ENCODE data around the gene GABARAPL2.

The GABARAPL2 gene

GRCh38 chr16:75621170-75621477, 54.9 kb downstream of the GABARAPL2 start:
- no peak overlapping the region for H4K91ac ChIP-seq (ENCODE audit: low read length)
- no peak overlapping the region for H3K18ac ChIP-seq (ENCODE audit: low read depth in 1 of 2, low read length in 2 of 2)
- no peak overlapping the region for H2AFZ ChIP-seq (ENCODE audit: low read depth, low read length)
- no peak overlapping the region for H3K23ac ChIP-seq (ENCODE audit: low read length in 2 of 2)
- peak; percentile 63 for DNase-seq
- H3K27ac ChIP-seq (ENCODE audit: low read length, poor library complexity, severe bottlenecking) = no peak overlapping the region
- no peak overlapping the region for H2BK5ac ChIP-seq (ENCODE audit: low read depth, low read length, poor library complexity, severe bottlenecking)
- no peak overlapping the region for H3K14ac ChIP-seq (ENCODE audit: low read length in 2 of 2)
- WGBS = 0% methylated on average over 1 of the region's 2 CpGs
- H3K79me1 ChIP-seq (replicated peaks; ENCODE audit: low read length, poor library complexity, severe bottlenecking) = peaks cover 17% of the 10 kb centered on the region
- H3K9ac ChIP-seq (ENCODE audit: low read length) = peak overlapping the region; percentile 95
- H3K9me3 ChIP-seq (ENCODE audit: control insufficient read depth, low read length) = no peaks in the 10 kb centered on the region
- no peak overlapping the region for H4K8ac ChIP-seq (ENCODE audit: low read length)
- no peak overlapping the region for H2AK5ac ChIP-seq (ENCODE audit: low read length, severe bottlenecking)
- peaks cover 25 to 52% of the 10 kb centered on the region in 2 experiments for H3K36me3 ChIP-seq (ENCODE audit: control insufficient read depth in 1 of 2, insufficient read depth in 2 of 2, low read depth in 1 of 2, low read length in 2 of 2)
- H3K4me3 ChIP-seq (ENCODE audit: insufficient read depth in 1 of 2, low read depth in 1 of 2, low read length in 2 of 2) = peak overlapping the region in 1 of 2 experiments; percentile 93
- H2BK15ac ChIP-seq (ENCODE audit: low read depth, poor library complexity, severe bottlenecking) = no peak overlapping the region
- H2BK12ac ChIP-seq (ENCODE audit: low read length in 2 of 2) = no peak overlapping the region
- H3K4me1 ChIP-seq (ENCODE audit: control insufficient read depth, insufficient read depth, low read depth, low read length) = peaks cover 10% of the 10 kb centered on the region
- H3K27me3 ChIP-seq (ENCODE audit: control insufficient read depth in 1 of 2, insufficient read depth in 1 of 2, low read length in 2 of 2) = no peaks in the 10 kb centered on the region
- H3K4me2 ChIP-seq (ENCODE audit: low read length, poor library complexity, severe bottlenecking) = no peak overlapping the region
- H2BK120ac ChIP-seq (ENCODE audit: low read depth, low read length) = no peak overlapping the region
- no peak overlapping the region for H3K4ac ChIP-seq (ENCODE audit: low read depth in 1 of 2, low read length in 2 of 2)

- Histone ChIP-seq H3K36me3 (ENCODE audit: control insufficient read depth in 1 of 2, insufficient read depth in 2 of 2, low read depth in 1 of 2, low read length in 2 of 2) (peaks cover 30 to 52% of the 10 kb centered on the region in 2 experiments), H3K9ac (ENCODE audit: low read length) (peak within 1 kb of the TSS; percentile 95), H3K79me1 (replicated peaks; ENCODE audit: low read length, poor library complexity, severe bottlenecking) (peaks cover 18% of the 10 kb centered on the region), H2BK5ac (ENCODE audit: low read depth, low read length, poor library complexity, severe bottlenecking) (no peak within 1 kb of the TSS), H3K14ac (ENCODE audit: low read length in 2 of 2) (no peak within 1 kb of the TSS), H3K18ac (ENCODE audit: low read depth in 1 of 2, low read length in 2 of 2) (peak within 1 kb of the TSS; percentile 89 to 91), H3K27me3 (ENCODE audit: control insufficient read depth in 1 of 2, insufficient read depth in 1 of 2, low read length in 2 of 2) (no peaks in the 10 kb centered on the region), H3K4me1 (ENCODE audit: control insufficient read depth, insufficient read depth, low read depth, low read length) (peaks cover 10% of the 10 kb centered on the region), H3K9me3 (ENCODE audit: control insufficient read depth, low read length) (no peaks in the 10 kb centered on the region), H4K91ac (ENCODE audit: low read length) (peak within 1 kb of the TSS; percentile 54), H2BK120ac (ENCODE audit: low read depth, low read length) (peak within 1 kb of the TSS; percentile 15), H3K27ac (ENCODE audit: low read length, poor library complexity, severe bottlenecking) (peak within 1 kb of the TSS; percentile 93), H3K4me2 (ENCODE audit: low read length, poor library complexity, severe bottlenecking) (peak within 1 kb of the TSS; percentile 89), H2BK12ac (ENCODE audit: low read length in 2 of 2) (peak within 1 kb of the TSS in 1 of 2 experiments; percentile 32), H3K4ac (ENCODE audit: low read depth in 1 of 2, low read length in 2 of 2) (peak within 1 kb of the TSS in 1 of 2 experiments; percentile 84), H3K4me3 (ENCODE audit: insufficient read depth in 1 of 2, low read depth in 1 of 2, low read length in 2 of 2) (peak within 1 kb of the TSS; percentile 66 to 93), H3K23ac (ENCODE audit: low read length in 2 of 2) (peak within 1 kb of the TSS; percentile 14 to 68), H2BK15ac (ENCODE audit: low read depth, poor library complexity, severe bottlenecking) (peak within 1 kb of the TSS; percentile 57), H4K8ac (ENCODE audit: low read length) (peak within 1 kb of the TSS; percentile 89), H2AK5ac (ENCODE audit: low read length, severe bottlenecking) (no peak within 1 kb of the TSS), H2AFZ (ENCODE audit: low read depth, low read length) (peak within 1 kb of the TSS; percentile 95)
- WGBS = 5% methylated on average over 60 of the region's 62 CpGs
- peak; percentile 99 for DNase-seq
These were observed 56.8 kb downstream of the GABARAPL2 start, which contains the start of gene ADAT1 for GRCh38 chr16:75622761-75623605. ADAT1 (minus strand) TSS chr16:75623281; CDS start chr16:75620799, 2,482 bp downstream.

GRCh38 chr16:75624921-75625334, 58.7 kb downstream of the GABARAPL2 start:
- no peak overlapping the region for H4K91ac ChIP-seq (ENCODE audit: low read length)
- H3K36me3 ChIP-seq (ENCODE audit: control insufficient read depth in 1 of 2, insufficient read depth in 2 of 2, low read depth in 1 of 2, low read length in 2 of 2) = peaks cover 41 to 53% of the 10 kb centered on the region in 2 experiments
- no peak overlapping the region for H2AK5ac ChIP-seq (ENCODE audit: low read length, severe bottlenecking)
- H2AFZ ChIP-seq (ENCODE audit: low read depth, low read length) = no peak overlapping the region
- no peak overlapping the region for H3K18ac ChIP-seq (ENCODE audit: low read depth in 1 of 2, low read length in 2 of 2)
- peaks cover 13% of the 10 kb centered on the region for H3K79me1 ChIP-seq (replicated peaks; ENCODE audit: low read length, poor library complexity, severe bottlenecking)
- H3K27ac ChIP-seq (ENCODE audit: low read length, poor library complexity, severe bottlenecking) = no peak overlapping the region
- no peak overlapping the region for H2BK5ac ChIP-seq (ENCODE audit: low read depth, low read length, poor library complexity, severe bottlenecking)
- H3K4ac ChIP-seq (ENCODE audit: low read depth in 1 of 2, low read length in 2 of 2) = no peak overlapping the region
- H3K4me3 ChIP-seq (ENCODE audit: insufficient read depth in 1 of 2, low read depth in 1 of 2, low read length in 2 of 2) = no peak overlapping the region
- DNase-seq = peak; percentile 78
- no peak overlapping the region for H3K23ac ChIP-seq (ENCODE audit: low read length in 2 of 2)
- H3K4me2 ChIP-seq (ENCODE audit: low read length, poor library complexity, severe bottlenecking) = no peak overlapping the region
- H3K9me3 ChIP-seq (ENCODE audit: control insufficient read depth, low read length) = no peaks in the 10 kb centered on the region
- peak overlapping the region; percentile 4 for H3K9ac ChIP-seq (ENCODE audit: low read length)
- H3K4me1 ChIP-seq (ENCODE audit: control insufficient read depth, insufficient read depth, low read depth, low read length) = peaks cover 10% of the 10 kb centered on the region
- H3K14ac ChIP-seq (ENCODE audit: low read length in 2 of 2) = no peak overlapping the region
- WGBS = 53% methylated on average over 4 of the region's 4 CpGs
- no peak overlapping the region for H4K8ac ChIP-seq (ENCODE audit: low read length)
- H2BK15ac ChIP-seq (ENCODE audit: low read depth, poor library complexity, severe bottlenecking) = no peak overlapping the region
- no peak overlapping the region for H2BK120ac ChIP-seq (ENCODE audit: low read depth, low read length)
- H2BK12ac ChIP-seq (ENCODE audit: low read length in 2 of 2) = no peak overlapping the region
- H3K27me3 ChIP-seq (ENCODE audit: control insufficient read depth in 1 of 2, insufficient read depth in 1 of 2, low read length in 2 of 2) = no peaks in the 10 kb centered on the region

DNA sequence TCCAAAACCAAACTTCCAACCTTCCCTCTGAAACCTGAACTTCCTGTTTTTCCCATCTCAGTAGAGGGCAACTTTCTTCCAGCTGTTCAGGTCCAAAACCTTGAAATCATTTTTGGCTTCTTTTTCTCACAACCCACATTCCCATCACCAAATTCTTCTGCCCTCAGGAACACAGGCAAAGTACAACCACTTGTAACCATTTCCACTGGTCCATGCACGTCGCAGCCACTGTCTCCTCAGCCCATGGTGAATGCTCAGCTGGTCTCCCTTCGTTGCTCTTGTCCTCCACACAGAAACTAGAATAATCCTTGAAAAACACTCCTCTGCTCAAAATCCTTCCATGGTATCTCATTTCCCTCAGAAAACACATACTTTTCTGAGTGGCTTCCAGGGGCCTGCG, 60.6 kb downstream of the GABARAPL2 start:
- H3K36me3 ChIP-seq (ENCODE audit: control insufficient read depth in 1 of 2, insufficient read depth in 2 of 2, low read depth in 1 of 2, low read length in 2 of 2) = peaks cover 52 to 63% of the 10 kb centered on the region in 2 experiments

More for the DNA sequence above, 60.6 kb downstream of the GABARAPL2 start:
- H2AFZ ChIP-seq (ENCODE audit: low read depth, low read length) = no peak overlapping the region
- no peak overlapping the region for H3K27ac ChIP-seq (ENCODE audit: low read length, poor library complexity, severe bottlenecking)
- H2BK12ac ChIP-seq (ENCODE audit: low read length in 2 of 2) = no peak overlapping the region
- H4K8ac ChIP-seq (ENCODE audit: low read length) = no peak overlapping the region
- no peak overlapping the region for H3K4me3 ChIP-seq (ENCODE audit: insufficient read depth in 1 of 2, low read depth in 1 of 2, low read length in 2 of 2)
- H2BK120ac ChIP-seq (ENCODE audit: low read depth, low read length) = no peak overlapping the region
- H3K79me1 ChIP-seq (replicated peaks; ENCODE audit: low read length, poor library complexity, severe bottlenecking) = peaks cover 13% of the 10 kb centered on the region
- DNase-seq = no peak
- WGBS = 97% methylated on average over 4 of the region's 4 CpGs
- H3K27me3 ChIP-seq (ENCODE audit: control insufficient read depth in 1 of 2, insufficient read depth in 1 of 2, low read length in 2 of 2) = no peaks in the 10 kb centered on the region
- no peak overlapping the region for H2AK5ac ChIP-seq (ENCODE audit: low read length, severe bottlenecking)
- no peak overlapping the region for H3K14ac ChIP-seq (ENCODE audit: low read length in 2 of 2)
- H3K4me2 ChIP-seq (ENCODE audit: low read length, poor library complexity, severe bottlenecking) = no peak overlapping the region
- peaks cover 4% of the 10 kb centered on the region for H3K4me1 ChIP-seq (ENCODE audit: control insufficient read depth, insufficient read depth, low read depth, low read length)
- no peak overlapping the region for H4K91ac ChIP-seq (ENCODE audit: low read length)
- no peak overlapping the region for H2BK15ac ChIP-seq (ENCODE audit: low read depth, poor library complexity, severe bottlenecking)
- no peak overlapping the region for H3K9ac ChIP-seq (ENCODE audit: low read length)
- no peaks in the 10 kb centered on the region for H3K9me3 ChIP-seq (ENCODE audit: control insufficient read depth, low read length)
- H3K23ac ChIP-seq (ENCODE audit: low read length in 2 of 2) = no peak overlapping the region
- no peak overlapping the region for H2BK5ac ChIP-seq (ENCODE audit: low read depth, low read length, poor library complexity, severe bottlenecking)
- H3K18ac ChIP-seq (ENCODE audit: low read depth in 1 of 2, low read length in 2 of 2) = no peak overlapping the region
- H3K4ac ChIP-seq (ENCODE audit: low read depth in 1 of 2, low read length in 2 of 2) = no peak overlapping the region
